H1 (cell line): ENCODE measurements around the gene LENG9. TPM values are rescaled to one million over a fixed set of nuclear protein-coding genes. Genes with fewer than 3 reads are reported as not detected.

Experiments
- CTCF ChIA-PET: fragments of 300-600 bp; sonication (Branson Sonifier 250); formaldehyde crosslinking; loops from one replicate; lab custom pipeline; 2021; ENCODE audit not compliant: partially characterized antibody; lab: Charles Lee
- POLR2A ChIA-PET: fragments of 300-600 bp; sonication (Branson Sonifier 250); formaldehyde crosslinking; loops from one replicate; lab custom pipeline; 2021; ENCODE audit warnings: inconsistent platforms; ENCODE audit not compliant: partially characterized antibody; lab: Charles Lee
- DNase-seq, 2 experiments: peaks; one replicate each; pipeline versions ENCODE4 v3.0.0 to v3.0.0-alpha.2; 2010 to 2022; ENCODE audit warnings: low spot score in 2 of 2, low read depth in 1 of 2, mixed read lengths in 1 of 2
- FAIRE-seq: peaks from 2 replicates; lab custom pipeline; 2011; peaks lifted over from hg19 to GRCh38; lab: Jason Lieb, UNC
- H2AFZ ChIP-seq: 2 replicates; pipeline ENCODE4 v1.8.1; 2012; ENCODE audit warnings: low read length, inconsistent platforms
- H2AK5ac ChIP-seq: 2 replicates; pipeline ENCODE4 v1.6.1; 2013; ENCODE audit warnings: low read depth, low read length
- H2BK120ac ChIP-seq: replicated peaks from 2 replicates; pipeline ENCODE3; 2013; ENCODE audit warnings: low read depth, low read length, inconsistent platforms
- H2BK12ac ChIP-seq: 2 replicates; pipeline ENCODE4 v1.6.1; 2013; ENCODE audit warnings: low read depth, low read length
- H2BK15ac ChIP-seq: 2 replicates; pipeline ENCODE4 v1.6.1; 2013; ENCODE audit warnings: low read length
- H2BK20ac ChIP-seq: 2 replicates; pipeline ENCODE4 v1.6.1; 2013; ENCODE audit warnings: low read length
- H2BK5ac ChIP-seq: 2 replicates; pipeline ENCODE4 v1.6.1; 2013; ENCODE audit warnings: low read depth, low read length
- H3K14ac ChIP-seq: 2 replicates; pipeline ENCODE4 v1.6.1; 2013; ENCODE audit warnings: inconsistent platforms; ENCODE audit not compliant: insufficient read length
- H3K18ac ChIP-seq: 2 replicates; pipeline ENCODE4 v1.6.1; 2013; ENCODE audit warnings: low read length; ENCODE audit errors: extremely low read depth
- H3K23ac ChIP-seq: 2 replicates; pipeline ENCODE4 v1.6.1; 2013; ENCODE audit warnings: inconsistent platforms; ENCODE audit not compliant: insufficient read length
- H3K23me2 ChIP-seq: 2 replicates; pipeline ENCODE4 v1.6.1; 2013; ENCODE audit warnings: low read depth, low read length
- H3K27ac ChIP-seq: 2 replicates; pipeline ENCODE4 v1.6.1; 2011; ENCODE audit warnings: low read depth, low read length, inconsistent platforms
- H3K27me3 ChIP-seq, 4 experiments: replicated peaks in 1 of 4; 1 replicate in 1 of 4; 2 replicates in 3 of 4; pipeline versions ENCODE4 v1.6.1 to v1.8.1; 2011 to 2013; ENCODE audit warnings: low read length in 3 of 4, mild to moderate bottlenecking in 3 of 4, inconsistent platforms in 2 of 4, mixed read lengths in 2 of 4, moderate library complexity in 1 of 4; ENCODE audit not compliant: control insufficient read depth in 3 of 4, insufficient read depth in 3 of 4; ENCODE audit errors: extremely low read depth in 1 of 4
- H3K36me3 ChIP-seq, 4 experiments: 2 replicates each; pipeline versions ENCODE4 v1.6.1 to v1.8.1; 2011 to 2013; ENCODE audit warnings: mild to moderate bottlenecking in 4 of 4, low read length in 3 of 4, moderate library complexity in 2 of 4, control low read depth in 1 of 4, inconsistent platforms in 1 of 4; ENCODE audit not compliant: insufficient read depth in 4 of 4, control insufficient read depth in 2 of 4
- H3K4ac ChIP-seq: replicated peaks from 2 replicates; pipeline ENCODE3; 2013; ENCODE audit warnings: low read length, low read depth, mixed read lengths, inconsistent platforms; ENCODE audit not compliant: insufficient read length
- H3K4me1 ChIP-seq, 4 experiments: replicated peaks in 1 of 4; 1 replicate in 1 of 4; 2 replicates in 3 of 4; pipeline versions ENCODE4 v1.6.1 to v1.8.1; 2011 to 2013; ENCODE audit warnings: low read length in 3 of 4, inconsistent platforms in 2 of 4, mixed read lengths in 1 of 4; ENCODE audit not compliant: insufficient read depth in 4 of 4, control insufficient read depth in 3 of 4
- H3K4me2 ChIP-seq, 2 experiments: 2 replicates each; pipeline versions ENCODE4 v1.6.1 to v1.8.1; 2011 to 2013; ENCODE audit warnings: low read depth in 2 of 2, low read length in 2 of 2, control low read depth in 1 of 2, inconsistent platforms in 1 of 2, mild to moderate bottlenecking in 1 of 2; ENCODE audit not compliant: insufficient read depth in 1 of 2
- H3K4me3 ChIP-seq, 4 experiments: fragments of 200-600, 300-600 bp in 1 of 4; sonication (generic), shearing (Covaris generic), sonication (Bioruptor Twin) in 1 of 4; 2 replicates each; pipeline versions ENCODE4 v1.5.1 to v1.8.1; 2011 to 2016; ENCODE audit warnings: low read length in 4 of 4, low read depth in 3 of 4, control low read depth in 2 of 4, inconsistent platforms in 2 of 4, mild to moderate bottlenecking in 2 of 4, mixed read lengths in 1 of 4, moderate library complexity in 1 of 4; ENCODE audit not compliant: insufficient read depth in 2 of 4; ENCODE audit errors: extremely low read depth in 1 of 4
- H3K56ac ChIP-seq: replicated peaks from 2 replicates; pipeline ENCODE3; 2013; ENCODE audit warnings: low read depth, mild to moderate bottlenecking, mixed read lengths, low read length, inconsistent platforms; ENCODE audit not compliant: insufficient read length
- H3K79me1 ChIP-seq: 2 replicates; pipeline ENCODE4 v1.6.1; 2013; ENCODE audit warnings: low read depth, low read length, control low read depth
- H3K79me2 ChIP-seq, 2 experiments: 2 replicates each; pipeline versions ENCODE4 v1.6.1 to v1.8.1; 2012 to 2013; ENCODE audit warnings: low read length in 2 of 2, mild to moderate bottlenecking in 2 of 2, inconsistent platforms in 1 of 2; ENCODE audit not compliant: insufficient read depth in 2 of 2, control insufficient read depth in 1 of 2
- H3K9ac ChIP-seq, 4 experiments: replicated peaks in 1 of 4; 1 replicate in 1 of 4; 2 replicates in 3 of 4; pipeline versions ENCODE4 v1.6.1 to v1.8.1; 2011 to 2013; ENCODE audit warnings: low read depth in 3 of 4, low read length in 3 of 4, control low read depth in 2 of 4, mild to moderate bottlenecking in 2 of 4, moderate library complexity in 2 of 4, inconsistent platforms in 1 of 4; ENCODE audit errors: extremely low read depth in 1 of 4
- H3K9me3 ChIP-seq, 2 experiments: 2 replicates each; pipeline versions ENCODE4 v1.6.1 to v1.8.1; 2012 to 2013; ENCODE audit warnings: mild to moderate bottlenecking in 2 of 2, moderate library complexity in 2 of 2, control low read depth in 1 of 2, inconsistent platforms in 1 of 2, low read depth in 1 of 2, low read length in 1 of 2, mixed read lengths in 1 of 2; ENCODE audit not compliant: insufficient read depth in 2 of 2
- H4K20me1 ChIP-seq, 2 experiments: replicated peaks in 1 of 2; 2 replicates each; pipeline versions ENCODE3 to v1.8.1; 2011 to 2013; ENCODE audit warnings: inconsistent platforms in 2 of 2, low read length in 2 of 2, mild to moderate bottlenecking in 1 of 2; ENCODE audit not compliant: insufficient read depth in 2 of 2, control insufficient read depth in 1 of 2
- H4K5ac ChIP-seq: 2 replicates; pipeline ENCODE4 v1.6.1; 2013; ENCODE audit warnings: low read length, low read depth, mixed read lengths, inconsistent platforms; ENCODE audit not compliant: insufficient read length
- H4K8ac ChIP-seq: 2 replicates; pipeline ENCODE4 v1.8.0; 2013; ENCODE audit warnings: mild to moderate bottlenecking, moderate library complexity, low read length, inconsistent platforms; ENCODE audit not compliant: insufficient read depth; ENCODE audit errors: extremely low read depth
- H4K91ac ChIP-seq: replicated peaks from 2 replicates; pipeline ENCODE3; 2013; ENCODE audit warnings: low read length, mixed read lengths, inconsistent platforms; ENCODE audit not compliant: insufficient read length
- BACH1 ChIP-seq: IDR thresholded peaks from 2 replicates; pipeline ENCODE4 v1.6.1; 2012; ENCODE audit warnings: low read length, improper control_type of control experiment
- CHD2 ChIP-seq: IDR thresholded peaks from 2 replicates; pipeline ENCODE4 v1.6.1; 2012; ENCODE audit warnings: low read length, improper control_type of control experiment
- EP300 ChIP-seq, 2 experiments: IDR thresholded peaks; 1 replicate in 1 of 2; 2 replicates in 1 of 2; pipeline ENCODE4 v1.6.1; 2011 to 2012; ENCODE audit warnings: low read depth in 2 of 2, low read length in 2 of 2, mild to moderate bottlenecking in 2 of 2, borderline replicate concordance in 1 of 2, inconsistent platforms in 1 of 2, moderate library complexity in 1 of 2
- EZH2 ChIP-seq: fragments of 200-600 bp; sonication (generic); IDR thresholded peaks from 2 replicates; pipeline ENCODE4 v1.7.1; 2012; ENCODE audit warnings: low read depth, mild to moderate bottlenecking, moderate library complexity, low read length, inconsistent platforms; ENCODE audit not compliant: severe bottlenecking
- JUN ChIP-seq: IDR thresholded peaks from 2 replicates; pipeline ENCODE4 v1.6.1; 2011; ENCODE audit warnings: low read depth, mild to moderate bottlenecking, improper control_type of control experiment, low read length
- JUND ChIP-seq: IDR thresholded peaks from 2 replicates; pipeline ENCODE4 v1.6.1; 2011; ENCODE audit warnings: mild to moderate bottlenecking, improper control_type of control experiment, low read length
- MAFK ChIP-seq: IDR thresholded peaks from 2 replicates; pipeline ENCODE4 v1.6.1; 2012; ENCODE audit warnings: low read depth, mild to moderate bottlenecking, improper control_type of control experiment, low read length
- NANOG ChIP-seq: IDR thresholded peaks from 2 replicates; pipeline ENCODE4 v1.6.1; 2011; ENCODE audit warnings: low read length, low read depth, mild to moderate bottlenecking, inconsistent platforms; ENCODE audit not compliant: insufficient read depth, poor library complexity, severe bottlenecking
- PHF8 ChIP-seq: fragments of 200-600 bp; sonication (generic); conservative IDR thresholded peaks from 2 replicates; pipeline ENCODE4 v1.7.1; 2012; ENCODE audit warnings: low read depth, mild to moderate bottlenecking, inconsistent platforms, low read length, moderate library complexity
- SP1 ChIP-seq: IDR thresholded peaks from 2 replicates; pipeline ENCODE4 v1.6.1; 2011; ENCODE audit warnings: low read depth, low read length
- SP2 ChIP-seq: IDR thresholded peaks from 2 replicates; pipeline ENCODE4 v1.6.1; 2012; ENCODE audit warnings: mild to moderate bottlenecking, low read length, inconsistent platforms
- SRF ChIP-seq: IDR thresholded peaks from 2 replicates; pipeline ENCODE4 v1.6.1; 2011; ENCODE audit warnings: mild to moderate bottlenecking, low read depth, low read length, moderate library complexity
- YY1 ChIP-seq: IDR thresholded peaks from 2 replicates; pipeline ENCODE4 v1.6.1; 2011; ENCODE audit warnings: low read depth, mild to moderate bottlenecking, low read length
- WGBS, 2 experiments: shearing (Covaris generic) in 1 of 2; methylation state at CpG; one replicate each; pipeline versions ENCODE4 v1.1.6 to v1.1.7; 2013 to 2015; ENCODE audit warnings: low lambda C conversion rate in 2 of 2, mixed read lengths in 2 of 2, inconsistent platforms in 1 of 2, low coverage in 1 of 2, missing lambda C conversion rate in 1 of 2; ENCODE audit not compliant: insufficient replicate concordance in 2 of 2, insufficient coverage in 1 of 2, insufficient read length in 1 of 2; ENCODE audit errors: extremely low coverage in 1 of 2, missing lambda C conversion rate in 1 of 2; 5-methylcytosine and 5-hydroxymethylcytosine counted together
- polyA plus RNA-seq, 7 experiments: library from polyadenylated mRNA; depleted of rRNA in 3 of 7; stranded (reverse) in 5 of 7; unstranded in 2 of 7; fragments of >200 nt in 5 of 7; fragments of 200-250 nt in 2 of 7; gene quantifications; 1 replicate in 5 of 7; 2 replicates in 1 of 7; 4 replicates in 1 of 7; pipeline versions ENCODE4 v1.2.1 to v1.2.3, GENCODE V29; 2011 to 2013; ENCODE audit warnings: missing spikeins in 2 of 7, mixed read lengths in 2 of 7
- total RNA-seq: library from RNA; stranded (reverse); fragmentation: NEBNext Ultra II Directional; extraction: Animal tissue kit (Norgen Biotek cat#: 25700); gene quantifications from 2 replicates; pipeline ENCODE4 v1.2.1, GENCODE V29; 2021

Gene LENG9
- total and polyA plus RNA-seq, 2 of the 8 experiments (the other 6 are each of a cell fraction or from before 2014, with no cell fraction given) = 1.6 to 3.9 TPM

DNA sequence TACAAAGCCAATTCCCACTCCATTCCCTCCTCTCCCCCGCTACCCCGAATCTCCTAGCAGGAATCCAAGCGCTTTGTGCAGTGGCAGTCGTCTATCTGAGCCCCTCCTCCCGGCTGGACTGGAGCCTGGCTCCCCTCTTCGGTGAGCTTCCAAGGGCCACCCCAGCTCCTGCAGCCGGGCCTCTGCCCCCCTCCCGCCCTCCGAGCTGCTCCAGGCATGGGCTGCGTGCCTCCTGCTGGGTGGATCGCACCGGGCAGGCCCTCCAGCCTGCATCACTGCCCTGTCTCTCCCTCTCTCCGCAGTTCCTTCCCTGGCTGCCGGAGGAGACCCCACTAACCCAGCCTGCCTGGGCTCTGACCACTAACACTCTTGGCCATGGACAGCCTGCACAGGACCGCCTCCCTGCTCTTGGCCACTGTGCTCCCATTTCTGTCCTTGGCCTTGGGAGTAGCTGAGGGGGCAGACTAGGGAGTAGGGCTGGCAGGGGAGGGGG, 27.5 kb downstream of the LENG9 start:
- DNase-seq (peak in 1 of 2 experiments; percentile 61), FAIRE-seq (no peak)
- H2BK12ac ChIP-seq = peak overlapping the region; percentile 84; the same call in 1 of the 2 replicates
- no peak overlapping the region for H3K23ac ChIP-seq
- peaks cover 0 to 2% (median 0%) of the 10 kb centered on the region in 4 experiments; a peak in 1 of 7 replicates for H3K27me3 ChIP-seq
- peak overlapping the region; percentile 81 for H2BK5ac ChIP-seq
- no peak overlapping the region for H3K9ac ChIP-seq
- no peak overlapping the region for H3K4ac ChIP-seq
- peak overlapping the region; percentile 7 for H4K91ac ChIP-seq
- no peak overlapping the region for H2BK120ac ChIP-seq
- H3K18ac ChIP-seq = peak overlapping the region; percentile 83; the same call in 1 of the 2 replicates
- ChIA-PET CTCF (interaction anchor here (0.6 to 7.4 kb wide), 7 partner anchors 12 to 1707 kb away, joined by 3 to 109 read pairs (median 10); partner anchors contain the start of gene LENG8), POLR2A (interaction anchor here (0.6 to 13.5 kb wide), 13 partner anchors 9 to 1278 kb away, joined by 3 to 133 read pairs (median 4); partner anchors contain the start of genes LENG8 and TTYH1)
- no peak overlapping the region for H2AFZ ChIP-seq
- peaks cover 11 to 24% of the 10 kb centered on the region in 2 experiments for H4K20me1 ChIP-seq
- H4K8ac ChIP-seq = no peak overlapping the region; the same call in 1 of the 2 replicates
- no peaks in the 10 kb centered on the region for H3K79me2 ChIP-seq
- H4K5ac ChIP-seq = no peak overlapping the region
- peak overlapping the region in 1 of 4 experiments; percentile 20; a peak in 1 of 8 replicates for H3K4me3 ChIP-seq
- WGBS, 2 experiments = 47% methylated on average over 14 of the region's 15 CpGs; no CpG with 5 or more reads in 1 of the 2 experiments
- H3K9me3 ChIP-seq = no peaks in the 10 kb centered on the region
- H3K4me2 ChIP-seq = peak overlapping the region; percentile 11 to 55; a peak in 3 of 4 replicates
- H3K56ac ChIP-seq = no peak overlapping the region
- H2BK20ac ChIP-seq = 0 out of 2 replicates have a peak overlapping the region, but pooled peaks have one; percentile 61
- peaks cover 7% of the 10 kb centered on the region; the same call in 1 of the 2 replicates for H3K79me1 ChIP-seq
- H3K14ac ChIP-seq = no peak overlapping the region
- peaks cover 0 to 28% (median 20%) of the 10 kb centered on the region in 4 experiments; a peak in 6 of 7 replicates for H3K4me1 ChIP-seq
- H3K23me2 ChIP-seq = peaks cover 1% of the 10 kb centered on the region; the same call in 1 of the 2 replicates
- H3K36me3 ChIP-seq = peaks cover 0 to 6% (median 0%) of the 10 kb centered on the region in 4 experiments; a peak in 1 of 8 replicates
- no peak overlapping the region for H3K27ac ChIP-seq
- H2BK15ac ChIP-seq = peak overlapping the region; percentile 88; the same call in 1 of the 2 replicates
- no peak overlapping the region for H2AK5ac ChIP-seq
- TF ChIP-seq SRF (no peak), SP1 (no peak), EP300 (IDR thresholded peaks at IDR 0.05; ENCODE audit: borderline replicate concordance in 1 of 2, low read depth in 2 of 2, low read length in 2 of 2) (no peak), PHF8 (no peak), EZH2 (no peak), SP2 (no peak), CHD2 (no peak), JUND (no peak), BACH1 (no peak), MAFK (no peak), NANOG (no peak), YY1 (no peak), JUN (no peak)
